ENCODE data around the gene FBLN7.

FBLN7 gene

DNA sequence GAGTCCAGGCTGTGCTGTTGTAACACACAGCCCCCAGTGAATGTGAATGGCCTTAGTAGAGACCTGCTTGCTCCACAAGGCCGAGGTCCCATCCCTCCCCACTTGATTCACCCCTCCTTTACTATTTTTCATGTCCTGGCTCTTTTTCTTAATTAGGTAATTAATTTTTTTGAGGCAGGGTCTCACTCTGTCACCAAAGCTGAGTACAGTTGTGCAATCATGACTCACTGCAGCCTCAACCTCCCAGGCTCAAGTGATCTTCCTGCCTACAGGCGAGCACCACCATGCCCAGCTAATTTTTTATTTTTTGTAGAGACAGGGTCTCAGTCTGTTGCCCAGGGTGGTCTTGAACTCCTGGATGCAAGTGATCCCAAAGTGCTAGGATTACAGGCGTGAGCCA lies 19.3 kb downstream of the FBLN7 start:
- DNase-seq (ENCODE audit: low read depth), result no peak

- DNase-seq (ENCODE audit: low read depth), result no peak
Measured at GRCh38 chr2:112159454-112159921, 21.3 kb downstream of the FBLN7 start.

- DNase-seq (ENCODE audit: low read depth), result no peak
Measured at GRCh38 chr2:112160283-112161250, 22.4 kb downstream of the FBLN7 start.

GRCh38 chr2:112161431-112162145 lies 23.4 kb downstream of the FBLN7 start:
- no peak for DNase-seq (ENCODE audit: low read depth)

DNA sequence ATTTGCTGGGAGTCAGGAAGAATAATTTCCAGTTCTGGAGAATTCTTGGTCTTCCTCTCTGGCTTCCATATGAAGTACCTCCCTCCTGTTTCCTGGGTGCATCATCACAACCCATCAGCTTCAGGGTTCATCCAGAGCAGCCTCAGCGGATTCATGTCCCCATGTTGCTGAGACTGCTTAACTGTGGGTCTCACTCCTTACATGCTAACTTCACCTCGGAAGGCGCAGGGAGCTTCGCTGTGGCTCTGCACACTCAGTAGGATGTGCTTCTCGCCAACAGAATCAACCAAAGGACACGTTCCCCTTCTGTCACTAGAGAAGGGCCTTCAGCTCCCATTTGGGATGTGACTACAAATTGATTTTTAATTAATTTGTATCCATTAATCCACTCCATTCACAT lies 24.2 kb downstream of the FBLN7 start:
- DNase-seq (ENCODE audit: low read depth), result no peak

DNA sequence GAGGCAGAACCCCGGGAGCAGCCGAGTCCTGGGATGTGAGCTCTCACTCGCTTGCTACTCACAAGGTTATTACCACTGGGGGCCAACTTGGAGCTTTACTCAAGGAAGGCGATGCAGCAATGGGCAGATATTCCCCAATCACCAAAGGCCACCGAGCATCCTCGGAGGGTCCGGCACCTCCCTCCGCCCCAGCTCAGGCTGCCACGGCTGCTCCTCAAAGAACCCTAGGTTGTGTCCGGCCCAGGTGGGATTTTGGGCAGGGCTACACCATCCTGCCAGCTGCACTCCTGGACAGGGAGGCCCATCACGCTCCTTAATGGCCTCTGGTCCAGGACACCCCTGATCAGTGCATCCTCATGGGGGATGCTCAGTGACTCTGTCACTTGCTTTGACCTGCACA lies 24.8 kb downstream of the FBLN7 start:
- no peak for DNase-seq (ENCODE audit: low read depth)

DNA sequence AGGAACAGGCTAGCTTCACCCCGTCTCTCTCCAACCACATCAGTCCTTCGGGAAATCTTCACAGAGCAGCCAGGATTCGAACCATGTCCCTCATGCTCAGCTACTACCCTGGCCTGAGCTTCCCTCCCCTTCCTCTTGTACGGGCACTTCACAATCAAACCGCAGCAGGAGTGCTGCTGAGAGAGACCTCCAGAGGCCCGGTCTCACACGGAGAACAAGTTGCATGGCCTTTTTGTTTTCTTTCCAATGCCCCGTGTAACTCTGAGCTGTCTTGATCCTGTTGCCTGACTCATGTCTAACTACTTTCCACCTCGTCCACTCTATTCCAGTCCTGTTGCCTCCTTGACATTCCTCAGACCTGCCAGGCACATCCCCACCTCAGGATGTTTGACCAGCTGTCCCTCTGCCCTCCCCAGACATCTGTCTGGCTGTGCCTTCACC lies 25.4 kb downstream of the FBLN7 start:
- no peak for DNase-seq (ENCODE audit: low read depth)

DNA sequence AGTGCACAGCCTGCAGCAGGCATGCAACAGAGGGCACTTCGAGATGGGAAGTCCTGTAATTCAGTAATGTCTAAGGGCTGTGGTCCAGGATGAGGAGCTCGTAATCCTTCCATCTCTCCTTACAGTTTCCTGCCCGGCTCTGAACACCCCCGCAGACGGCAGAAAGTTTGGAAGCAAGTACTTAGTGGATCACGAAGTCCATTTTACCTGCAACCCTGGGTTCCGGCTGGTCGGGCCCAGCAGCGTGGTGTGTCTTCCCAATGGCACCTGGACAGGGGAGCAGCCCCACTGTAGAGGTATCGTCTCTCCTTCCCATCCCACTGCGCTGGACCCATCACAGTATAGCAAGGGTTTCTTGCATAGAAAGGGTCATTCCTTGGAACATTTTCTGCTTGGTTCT lies 26.7 kb downstream of the FBLN7 start:
- no peak for DNase-seq (ENCODE audit: low read depth)

GRCh38 chr2:112165296-112165695 lies 27.1 kb downstream of the FBLN7 start:
- no peak for DNase-seq (ENCODE audit: low read depth)

DNA sequence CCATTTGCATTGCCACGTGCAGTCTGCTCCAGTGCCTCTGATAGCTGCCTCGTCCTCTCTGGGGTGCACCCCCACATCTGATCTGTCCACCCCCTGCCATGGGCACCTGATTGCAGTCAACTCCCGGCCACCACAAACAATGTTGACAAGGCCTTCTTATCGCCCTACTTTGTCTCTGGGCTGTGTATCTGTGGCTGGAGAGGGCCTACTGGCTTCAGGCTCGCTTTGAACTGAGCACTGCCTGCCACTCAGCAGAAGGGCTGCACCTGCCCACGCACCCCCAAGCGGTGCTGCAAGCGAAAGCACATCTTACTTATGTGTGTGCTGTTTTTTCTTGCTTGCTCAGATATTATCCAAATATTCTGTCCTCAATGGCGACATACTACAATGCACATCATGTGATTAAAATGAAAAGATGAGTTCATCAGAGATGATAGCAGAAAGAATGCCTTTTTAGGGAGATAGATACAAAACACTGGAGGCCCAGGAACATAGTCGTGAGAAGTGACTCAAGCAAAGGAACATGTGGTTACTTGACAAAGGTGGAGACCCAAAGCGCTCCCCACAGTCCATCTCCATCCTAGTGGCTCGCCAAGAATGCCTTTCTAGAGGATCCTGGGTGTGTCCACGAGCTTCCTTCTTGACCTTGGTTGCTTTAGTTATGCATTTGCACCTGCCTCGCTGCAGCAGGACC lies 28.8 kb downstream of the FBLN7 start:
- no peak for DNase-seq (ENCODE audit: low read depth)

DNA sequence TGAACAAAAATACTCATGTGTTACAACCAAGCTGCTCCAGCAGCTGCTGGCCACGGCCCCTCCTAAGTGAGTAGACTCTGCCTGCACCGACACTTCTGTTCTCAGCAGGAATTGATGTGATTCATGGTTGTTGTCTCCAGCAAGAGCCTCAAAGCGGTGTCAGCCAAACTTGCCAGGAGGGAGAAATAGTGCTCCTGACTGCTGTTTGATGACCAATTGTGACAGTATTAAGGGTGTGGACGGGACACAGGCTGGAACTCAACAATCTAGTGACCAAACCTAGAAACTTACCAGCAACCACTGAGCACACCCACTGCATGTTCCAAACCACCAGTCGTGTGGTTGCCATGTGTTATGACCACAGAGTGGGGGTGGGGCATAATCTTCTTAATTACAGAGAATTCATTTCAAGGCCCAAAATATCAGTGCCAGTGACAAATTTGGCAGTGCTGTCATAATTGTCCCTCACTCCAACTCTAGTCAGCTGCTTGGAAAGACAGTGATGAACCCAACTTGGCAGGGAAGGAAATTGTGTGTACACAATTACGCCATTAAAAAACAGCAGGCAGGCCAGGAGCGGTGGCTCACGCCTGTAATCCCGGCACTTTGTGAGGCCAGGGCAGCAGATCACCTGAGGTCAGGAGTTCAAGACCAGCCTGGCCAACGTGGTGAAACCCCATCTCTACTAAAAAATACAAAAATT lies 30.4 kb downstream of the FBLN7 start:
- DNase-seq (ENCODE audit: low read depth), result no peak

DNA sequence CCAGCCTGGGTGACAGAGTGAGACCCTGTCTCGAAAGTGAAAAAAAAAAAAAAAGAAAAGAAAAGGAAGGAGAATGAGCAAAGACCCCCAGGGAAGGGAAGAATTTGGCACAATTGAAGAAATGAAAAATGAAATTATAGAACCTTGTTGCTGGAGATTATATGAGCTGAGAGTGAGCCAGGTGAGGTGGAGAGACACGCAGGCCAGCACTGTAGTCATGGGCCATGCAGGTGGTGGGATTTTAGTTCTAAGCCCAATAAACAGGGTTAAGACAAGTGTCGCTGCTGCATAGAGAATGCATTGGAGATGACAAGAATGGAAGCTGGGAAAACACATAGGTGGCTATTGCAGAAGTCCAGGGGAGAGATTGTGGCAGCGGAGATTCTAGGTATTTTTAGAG lies 32.3 kb downstream of the FBLN7 start:
- DNase-seq (ENCODE audit: low read depth), result no peak

DNA sequence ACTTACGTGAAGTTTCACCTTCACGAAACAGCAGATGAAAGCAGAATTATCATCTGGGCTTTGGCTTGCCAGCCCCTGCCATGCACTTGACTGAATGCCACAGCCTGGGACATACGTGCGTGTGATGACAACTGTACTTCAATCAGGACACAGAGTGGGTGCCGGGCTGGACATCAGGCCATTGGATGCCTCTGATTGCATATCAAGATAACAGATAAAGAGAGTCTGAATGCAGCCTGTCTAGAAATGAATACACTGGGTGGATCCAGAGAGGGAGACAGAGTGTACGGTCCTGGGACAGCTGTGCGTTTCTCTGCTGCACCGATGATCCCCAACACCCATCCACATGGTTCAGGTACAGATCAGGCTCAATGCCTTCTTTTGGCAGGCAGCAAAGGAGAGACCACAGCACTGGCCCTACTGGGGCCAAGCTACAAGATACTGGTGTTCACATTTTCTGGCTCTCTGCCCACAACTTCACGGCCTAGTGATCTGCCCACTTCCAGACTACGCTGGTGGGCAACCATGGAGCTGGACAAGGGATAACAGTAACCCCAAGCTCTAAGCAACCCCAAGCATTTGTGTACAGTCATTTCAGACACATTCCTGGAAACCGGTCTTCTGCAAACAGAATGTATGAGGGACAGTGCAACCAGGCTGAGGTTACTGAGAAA lies 35.6 kb downstream of the FBLN7 start:
- no peak for DNase-seq (ENCODE audit: low read depth)

DNA sequence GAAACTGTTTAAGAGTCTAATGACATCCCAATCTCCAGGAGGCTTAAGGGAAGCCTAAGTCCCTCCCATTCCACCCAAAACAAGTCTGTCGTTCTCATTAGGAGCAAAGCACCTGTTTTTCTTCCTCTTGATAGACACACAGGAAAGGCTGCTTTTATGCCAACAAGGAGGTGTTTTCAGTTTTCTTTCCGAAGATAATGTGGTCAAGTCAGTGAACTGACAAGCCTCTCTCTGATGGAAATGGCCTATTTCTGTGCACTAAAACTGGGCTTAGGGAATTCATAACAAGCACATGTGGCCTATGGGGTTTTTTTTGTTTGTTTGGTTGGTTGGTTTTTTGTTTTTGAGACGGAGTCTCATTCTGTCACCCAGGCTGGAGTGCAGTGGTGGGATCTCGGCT lies 36.2 kb downstream of the FBLN7 start:
- DNase-seq (ENCODE audit: low read depth), result no peak

DNA sequence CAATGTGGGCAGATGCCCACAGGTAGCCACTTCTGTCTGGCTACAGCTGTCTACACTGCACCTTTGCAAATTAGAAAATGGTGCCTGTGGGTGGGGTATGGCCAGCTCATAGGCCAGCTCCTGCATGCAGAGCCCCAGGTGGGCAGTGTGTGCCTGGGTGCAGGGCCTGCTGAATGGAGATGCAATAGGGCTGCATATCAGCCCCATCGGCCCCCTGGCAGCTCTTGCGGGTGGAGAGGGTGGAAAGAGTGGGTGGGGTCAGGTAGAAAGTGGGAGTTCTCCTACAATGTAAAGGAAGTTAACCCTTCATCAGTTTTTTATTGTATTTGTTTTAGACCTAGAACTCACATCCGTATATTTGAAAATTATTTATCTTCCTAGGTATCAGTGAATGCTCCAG lies 37.1 kb downstream of the FBLN7 start:
- no peak for DNase-seq (ENCODE audit: low read depth)

DNA sequence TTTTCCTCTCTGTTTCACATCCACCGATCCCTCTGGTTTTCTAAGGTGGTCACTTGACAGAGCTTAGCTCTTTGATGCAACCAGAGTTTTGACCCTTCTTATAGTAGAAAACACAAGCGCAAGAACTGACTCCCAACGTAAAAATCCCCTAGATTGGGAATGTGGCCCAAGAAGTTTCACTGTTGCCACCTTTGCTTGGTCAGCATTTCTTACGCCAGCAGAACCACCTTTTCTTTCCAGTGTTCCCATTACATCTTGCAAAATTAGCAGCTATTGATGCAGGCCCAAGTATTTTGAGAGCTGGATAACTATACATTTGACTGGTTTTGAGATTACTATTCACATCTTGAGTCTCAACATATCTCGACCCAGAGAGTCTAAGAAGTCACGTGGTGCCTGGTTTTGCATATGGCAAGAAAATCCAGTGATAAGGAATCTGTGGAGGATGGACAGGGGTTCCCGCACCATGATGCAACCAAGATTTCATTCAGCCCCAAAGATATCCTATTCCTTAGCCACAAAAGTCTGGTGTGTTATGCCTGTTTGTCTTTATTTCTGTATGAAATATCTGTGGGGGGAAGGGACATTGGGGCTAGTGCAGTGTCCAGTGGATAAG lies 37.9 kb downstream of the FBLN7 start:
- DNase-seq (ENCODE audit: low read depth), result no peak

DNA sequence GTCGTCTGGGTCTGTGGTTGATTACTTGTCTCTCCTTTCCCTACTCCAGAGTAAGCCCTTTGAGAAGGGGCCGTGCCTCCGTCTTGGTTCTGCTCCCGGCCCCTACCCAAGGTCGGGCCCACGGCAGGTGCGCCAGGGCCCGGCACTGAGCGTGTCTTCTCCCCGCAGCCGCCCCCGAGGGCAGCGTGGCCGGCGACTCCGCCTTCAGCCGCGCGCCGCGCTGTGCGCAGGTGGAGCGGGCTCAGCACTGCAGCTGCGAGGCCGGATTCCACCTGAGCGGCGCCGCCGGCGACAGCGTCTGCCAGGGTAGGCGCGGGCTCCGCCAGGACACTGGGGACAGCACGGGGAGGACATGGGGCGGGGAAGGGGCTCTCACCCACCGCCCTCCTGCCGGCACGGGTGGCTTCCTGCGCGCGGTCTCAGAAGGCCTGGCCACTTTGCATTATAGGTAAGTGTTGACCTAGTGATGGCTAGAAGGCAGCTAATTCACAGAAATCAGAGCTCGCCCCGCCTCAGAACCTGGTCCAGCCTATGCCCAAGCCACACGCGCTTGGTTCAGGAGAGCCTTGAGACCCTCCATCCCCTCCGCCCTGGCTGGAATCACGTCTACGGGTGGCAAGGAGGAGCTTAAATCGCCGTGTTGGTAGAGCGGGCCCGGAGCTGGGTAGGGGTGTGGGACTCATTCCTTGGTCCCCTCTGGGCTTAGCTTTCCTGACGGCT lies 43.5 kb downstream of the FBLN7 start:
- DNase-seq (ENCODE audit: low read depth), result no peak

GRCh38 chr2:112182581-112183034 lies 44.4 kb downstream of the FBLN7 start:
- no peak for DNase-seq (ENCODE audit: low read depth)

DNA sequence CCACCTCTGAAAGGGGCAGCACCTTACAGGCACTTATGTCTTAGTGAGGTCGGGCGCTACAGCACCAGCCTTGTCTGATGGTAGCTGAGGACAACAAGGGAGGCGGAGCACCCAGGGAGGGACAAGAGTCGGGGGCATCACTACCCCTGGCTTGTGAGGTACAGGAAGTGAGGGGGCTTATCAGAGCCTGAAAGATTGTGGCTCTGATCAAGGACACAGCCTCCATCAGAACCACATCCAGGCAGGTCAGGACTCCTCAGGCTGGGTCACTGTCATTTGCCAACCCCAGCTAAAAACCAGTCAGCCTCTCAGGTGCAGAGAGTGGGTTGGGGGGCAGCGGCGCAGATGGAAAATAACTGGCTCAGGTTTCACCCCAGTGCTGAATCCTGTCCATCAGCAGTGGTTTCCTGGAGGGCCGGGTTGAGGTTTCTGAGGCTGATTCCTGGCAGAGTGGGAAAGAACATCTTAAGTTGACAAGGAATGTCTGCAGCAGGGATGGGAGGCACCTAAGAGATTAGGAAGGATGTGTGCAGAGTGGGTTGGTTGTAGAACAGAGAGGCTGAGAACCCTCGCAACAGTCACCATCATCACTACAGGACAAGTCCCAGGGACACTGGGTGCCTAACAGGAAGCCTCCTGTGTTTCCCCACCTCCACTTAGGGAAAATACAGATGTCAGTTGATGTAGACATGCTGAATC lies 45.3 kb downstream of the FBLN7 start:
- DNase-seq (ENCODE audit: low read depth), result no peak
